ENCODE results near the gene GABRD. TPM values are rescaled to one million over a fixed set of nuclear protein-coding genes. Genes with fewer than 3 reads are reported as not detected.

GABRD gene
- total and polyA plus RNA-seq, 8 donors = 0.09 to 0.61 (median 0.15) TPM; not detected in 3

DNA sequence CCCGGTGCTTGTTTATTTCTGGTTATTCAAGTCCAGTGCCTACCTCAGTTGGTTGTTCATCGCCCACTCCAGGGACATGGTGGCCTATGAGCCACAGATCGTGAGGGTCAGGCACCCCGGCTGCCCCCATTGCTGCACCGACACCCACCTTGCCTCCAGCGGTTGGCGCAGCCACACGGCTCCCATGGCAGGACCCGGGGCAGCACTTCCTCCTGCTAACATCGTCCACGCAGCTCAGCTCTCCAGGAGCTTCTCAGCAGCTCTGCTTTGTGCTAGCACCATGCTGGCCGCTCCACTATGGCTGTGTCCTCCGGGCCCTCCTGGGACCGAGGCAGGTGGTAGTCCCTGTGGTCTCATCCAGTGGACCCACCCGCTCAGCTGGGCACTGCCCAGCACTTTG, 17.1 kb downstream of the GABRD start:
- no peak overlapping the region for H3K4me3 ChIP-seq
- TF ChIP-seq, protein P1, sequence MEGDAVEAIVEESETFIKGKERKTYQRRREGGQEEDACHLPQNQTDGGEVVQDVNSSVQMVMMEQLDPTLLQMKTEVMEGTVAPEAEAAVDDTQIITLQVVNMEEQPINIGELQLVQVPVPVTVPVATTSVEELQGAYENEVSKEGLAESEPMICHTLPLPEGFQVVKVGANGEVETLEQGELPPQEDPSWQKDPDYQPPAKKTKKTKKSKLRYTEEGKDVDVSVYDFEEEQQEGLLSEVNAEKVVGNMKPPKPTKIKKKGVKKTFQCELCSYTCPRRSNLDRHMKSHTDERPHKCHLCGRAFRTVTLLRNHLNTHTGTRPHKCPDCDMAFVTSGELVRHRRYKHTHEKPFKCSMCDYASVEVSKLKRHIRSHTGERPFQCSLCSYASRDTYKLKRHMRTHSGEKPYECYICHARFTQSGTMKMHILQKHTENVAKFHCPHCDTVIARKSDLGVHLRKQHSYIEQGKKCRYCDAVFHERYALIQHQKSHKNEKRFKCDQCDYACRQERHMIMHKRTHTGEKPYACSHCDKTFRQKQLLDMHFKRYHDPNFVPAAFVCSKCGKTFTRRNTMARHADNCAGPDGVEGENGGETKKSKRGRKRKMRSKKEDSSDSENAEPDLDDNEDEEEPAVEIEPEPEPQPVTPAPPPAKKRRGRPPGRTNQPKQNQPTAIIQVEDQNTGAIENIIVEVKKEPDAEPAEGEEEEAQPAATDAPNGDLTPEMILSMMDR (IDR thresholded peaks at IDR 0.05) = no peak
- no peaks in the 10 kb centered on the region for H3K36me3 ChIP-seq
- H3K27ac ChIP-seq = no peak overlapping the region
- no peaks in the 10 kb centered on the region for H3K4me1 ChIP-seq
- no peaks in the 10 kb centered on the region for H3K9me3 ChIP-seq
- ATAC-seq (no peak), DNase-seq (no peak), FAIRE-seq (no peak)
- intact Hi-C loops (cut with DNase I) = loop anchor here in 1 of 3 donors (10.0 kb wide), 1 partner anchor 71 kb away; no protein-coding TSS in a partner anchor
- no peaks in the 10 kb centered on the region for H3K27me3 ChIP-seq
- WGBS, 2 donors = 75 to 76% methylated on average over 15 of the region's 15 CpGs

DNA sequence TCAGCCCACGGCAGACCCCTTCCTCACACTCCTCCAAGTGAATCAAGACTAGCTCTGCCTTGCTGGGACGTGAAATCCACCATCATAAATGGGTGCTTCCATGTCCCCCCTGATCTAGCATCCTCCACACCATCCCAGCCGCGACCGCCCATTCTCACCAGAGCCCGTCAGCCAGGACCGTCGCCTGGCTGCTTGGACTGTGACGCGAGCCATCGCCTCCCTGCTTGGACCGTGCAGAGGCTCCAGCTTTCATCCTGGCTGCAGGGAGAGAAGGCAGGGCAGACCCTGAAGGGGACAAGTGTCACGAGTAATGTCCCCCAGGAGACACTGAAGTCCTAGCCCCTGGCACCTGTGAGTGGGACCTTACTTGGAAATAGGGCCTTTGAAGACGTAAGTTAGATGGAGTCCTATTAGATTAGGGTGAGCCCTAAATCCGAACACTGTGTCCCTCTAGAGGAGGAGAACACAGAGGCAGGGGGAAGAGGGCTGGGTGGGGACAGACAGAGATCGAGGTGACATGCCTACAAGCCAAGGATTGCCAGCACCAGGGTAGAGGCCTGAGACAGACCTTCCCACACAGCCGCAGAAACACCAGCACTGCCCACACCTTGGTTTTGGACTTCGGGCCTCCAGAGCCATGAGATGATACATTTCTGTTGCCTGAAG, 18.3 kb downstream of the GABRD start:
- Histone ChIP-seq H3K4me3 (no peak overlapping the region), H3K9me3 (no peaks in the 10 kb centered on the region), H3K36me3 (no peaks in the 10 kb centered on the region), H3K4me1 (no peaks in the 10 kb centered on the region), H3K27me3 (no peaks in the 10 kb centered on the region), H3K27ac (no peak overlapping the region)
- TF ChIP-seq, protein P1 (IDR thresholded peaks at IDR 0.05) = no peak
- intact Hi-C loops (cut with DNase I) = loop anchor here in 1 of 3 donors (10.0 kb wide), 1 partner anchor 73 kb away; no protein-coding TSS in a partner anchor
- DNase-seq (no peak), ATAC-seq (no peak), FAIRE-seq (no peak)
- 79 to 80% methylated on average over 18 of the region's 18 CpGs for WGBS, 2 donors

DNA sequence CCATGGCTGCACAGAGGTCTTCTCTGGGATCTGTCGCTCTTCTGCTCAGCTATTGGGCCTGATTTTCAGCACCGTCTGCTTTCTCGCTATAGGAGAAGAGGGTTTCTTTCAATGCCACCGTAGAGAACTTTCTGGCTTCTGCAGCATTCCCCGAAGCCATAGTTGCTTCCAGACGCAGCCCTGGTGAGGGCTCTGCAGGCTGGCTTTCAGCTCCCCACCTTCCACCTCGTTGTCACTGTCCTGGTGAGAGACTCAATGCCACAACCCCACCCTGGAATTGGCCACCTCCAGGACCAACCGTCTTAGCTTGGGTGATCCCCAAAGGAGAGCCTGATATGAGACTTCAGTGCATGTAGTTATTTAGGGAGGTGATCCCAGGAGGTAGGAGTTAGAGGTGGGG, 19.1 kb downstream of the GABRD start:
- no peak for ATAC-seq
- WGBS, 2 donors = 83 to 87% methylated on average over 8 of the region's 8 CpGs
- H3K4me3 ChIP-seq = no peak overlapping the region
- H3K27me3 ChIP-seq = no peaks in the 10 kb centered on the region
- H3K36me3 ChIP-seq = no peaks in the 10 kb centered on the region
- no peaks in the 10 kb centered on the region for H3K4me1 ChIP-seq
- no peaks in the 10 kb centered on the region for H3K9me3 ChIP-seq
- no peak overlapping the region for H3K27ac ChIP-seq
- TF ChIP-seq, protein P1 (IDR thresholded peaks at IDR 0.05) = no peak
- FAIRE-seq = no peak
- intact Hi-C loops (cut with DNase I) = loop anchor here in 1 of 3 donors (10.0 kb wide), 1 partner anchor 73 kb away; no protein-coding TSS in a partner anchor
- no peak for DNase-seq

DNA sequence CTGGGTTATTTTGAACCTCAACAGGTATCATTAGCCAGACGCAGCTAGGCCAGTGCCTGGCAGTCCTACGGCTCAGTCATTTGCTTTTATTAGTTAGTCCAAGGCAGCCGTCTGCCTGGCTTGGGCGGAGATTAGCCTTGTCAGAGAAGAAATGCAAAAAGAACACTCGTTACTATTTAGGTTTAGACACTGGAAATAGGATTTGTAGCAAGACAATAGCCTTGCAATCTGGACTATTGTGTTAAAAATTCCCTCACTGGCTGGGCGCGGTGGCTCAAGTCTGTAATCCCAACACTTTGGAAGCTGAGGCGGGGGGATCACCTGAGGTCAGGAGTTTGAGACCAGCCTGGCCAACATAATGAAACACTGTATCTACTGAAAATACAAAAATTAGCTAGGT, 20.1 kb downstream of the GABRD start:
- no peak for FAIRE-seq
- TF ChIP-seq, protein P1 (IDR thresholded peaks at IDR 0.05) = no peak
- H3K27ac ChIP-seq = no peak overlapping the region
- H3K27me3 ChIP-seq = no peaks in the 10 kb centered on the region
- no peak for ATAC-seq
- 83 to 85% methylated on average over 8 of the region's 8 CpGs for WGBS, 2 donors
- no peak overlapping the region for H3K4me3 ChIP-seq
- intact Hi-C loops (cut with DNase I) = loop anchor here in 1 of 3 donors (10.0 kb wide), 1 partner anchor 74 kb away; no protein-coding TSS in a partner anchor
- DNase-seq = no peak
- H3K4me1 ChIP-seq = no peaks in the 10 kb centered on the region
- no peaks in the 10 kb centered on the region for H3K9me3 ChIP-seq
- no peaks in the 10 kb centered on the region for H3K36me3 ChIP-seq

DNA sequence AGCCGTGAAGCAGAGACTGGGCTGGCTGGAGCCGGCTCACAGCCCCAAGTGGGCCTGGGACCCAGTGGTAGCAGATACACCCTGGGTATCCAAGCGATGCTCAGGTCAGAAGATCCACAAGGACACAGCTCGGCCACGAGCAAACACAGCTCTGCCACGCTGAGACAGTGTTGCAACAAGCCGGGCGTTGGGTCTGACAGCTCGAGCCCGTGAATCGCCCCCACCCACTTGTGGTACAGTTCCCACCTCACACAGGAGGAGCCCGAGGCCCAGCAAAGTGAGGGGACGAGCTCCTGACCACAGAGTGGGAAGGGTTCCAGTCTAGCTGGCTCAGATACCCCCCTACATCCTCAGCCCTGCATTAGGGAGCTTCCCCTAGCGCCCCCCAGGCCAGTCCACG, 22.2 kb downstream of the GABRD start:
- peaks cover 0 to 8% (median 0%) of the 10 kb centered on the region in 3 donors for H3K4me1 ChIP-seq
- FAIRE-seq (no peak), DNase-seq (no peak), ATAC-seq (no peak)
- TF ChIP-seq, protein P1 (IDR thresholded peaks at IDR 0.05) = no peak
- 64 to 69% methylated on average over 15 of the region's 15 CpGs for WGBS, 2 donors
- H3K9me3 ChIP-seq = no peaks in the 10 kb centered on the region
- no peak overlapping the region for H3K4me3 ChIP-seq
- H3K27ac ChIP-seq = no peak overlapping the region
- no peaks in the 10 kb centered on the region for H3K27me3 ChIP-seq
- intact Hi-C loops (cut with DNase I) = loop anchor here in 2 of 3 donors (5.0 kb wide), 2 partner anchors 84 to 99 kb away; no protein-coding TSS in a partner anchor
- H3K36me3 ChIP-seq = no peaks in the 10 kb centered on the region
